Measurements from ENCODE around the gene UST.

The UST gene

GRCh38 chr6:148736774-148737412 lies 9.9 kb upstream of the UST start:
- Histone ChIP-seq H3K27me3 (ENCODE audit: control insufficient read depth, low read length) (peaks cover 6% of the 10 kb centered on the region; the same call in 1 of the 2 replicates), H3K79me2 (ENCODE audit: control insufficient read depth, low read length) (no peaks in the 10 kb centered on the region), H3F3A (ENCODE audit: control insufficient read depth, insufficient read depth) (no peaks in the 10 kb centered on the region), H3K9me2 (replicated peaks; ENCODE audit: control insufficient read depth, low read length) (no peaks in the 10 kb centered on the region), H3K27ac (ENCODE audit: low read depth, low read length) (no peak overlapping the region), H3K36me3 (ENCODE audit: control insufficient read depth, low read length) (no peaks in the 10 kb centered on the region), H3K4me2 (ENCODE audit: low read length) (no peak overlapping the region), H3K4me1 (ENCODE audit: control insufficient read depth, low read length) (no peaks in the 10 kb centered on the region), H3K4me3 (ENCODE audit: low read length) (no peak overlapping the region), H4K20me1 (ENCODE audit: control insufficient read depth, insufficient read depth, low read depth, low read length) (no peaks in the 10 kb centered on the region), H3K9me3 (ENCODE audit: control insufficient read depth, insufficient read depth, low read length) (no peaks in the 10 kb centered on the region)
- TF ChIP-seq EZH2phosphoT487 (IDR thresholded peaks at IDR 0.05; ENCODE audit: borderline replicate concordance, low read length) (no peak), CTCF (IDR thresholded peaks at IDR 0.05; ENCODE audit: low read depth, low read length, poor library complexity, severe bottlenecking) (no peak)

- Histone ChIP-seq H3K9me3 (ENCODE audit: control insufficient read depth, insufficient read depth, low read length) (no peaks in the 10 kb centered on the region), H3K4me3 (ENCODE audit: low read length) (no peak overlapping the region)
- TF ChIP-seq CTCF (IDR thresholded peaks at IDR 0.05; ENCODE audit: low read depth, low read length, poor library complexity, severe bottlenecking) (no peak), EZH2phosphoT487 (IDR thresholded peaks at IDR 0.05; ENCODE audit: borderline replicate concordance, low read length) (no peak)
Measured at GRCh38 chr6:148737806-148738205, 9.0 kb upstream of the UST start.

GRCh38 chr6:148738946-148739821 lies 7.6 kb upstream of the UST start:
- TF ChIP-seq CTCF (IDR thresholded peaks at IDR 0.05; ENCODE audit: low read depth, low read length, poor library complexity, severe bottlenecking) (no peak), EZH2phosphoT487 (IDR thresholded peaks at IDR 0.05; ENCODE audit: borderline replicate concordance, low read length) (no peak)
- H3K27me3 ChIP-seq (ENCODE audit: control insufficient read depth, low read length) = peaks cover 17% of the 10 kb centered on the region; the same call in 1 of the 2 replicates

More at GRCh38 chr6:148737806-148738205, 9.0 kb upstream of the UST start:
- H3K79me2 ChIP-seq (ENCODE audit: control insufficient read depth, low read length) = no peaks in the 10 kb centered on the region
- H3K27me3 ChIP-seq (ENCODE audit: control insufficient read depth, low read length) = peaks cover 14% of the 10 kb centered on the region; the same call in 1 of the 2 replicates
- H3K9me2 ChIP-seq (replicated peaks; ENCODE audit: control insufficient read depth, low read length) = no peaks in the 10 kb centered on the region
- no peaks in the 10 kb centered on the region for H3F3A ChIP-seq (ENCODE audit: control insufficient read depth, insufficient read depth)
- no peak overlapping the region for H3K27ac ChIP-seq (ENCODE audit: low read depth, low read length)
- no peaks in the 10 kb centered on the region for H3K36me3 ChIP-seq (ENCODE audit: control insufficient read depth, low read length)
- no peak overlapping the region for H3K4me2 ChIP-seq (ENCODE audit: low read length)
- no peaks in the 10 kb centered on the region for H3K4me1 ChIP-seq (ENCODE audit: control insufficient read depth, low read length)
- H4K20me1 ChIP-seq (ENCODE audit: control insufficient read depth, insufficient read depth, low read depth, low read length) = no peaks in the 10 kb centered on the region

More at GRCh38 chr6:148738946-148739821, 7.6 kb upstream of the UST start:
- no peaks in the 10 kb centered on the region for H4K20me1 ChIP-seq (ENCODE audit: control insufficient read depth, insufficient read depth, low read depth, low read length)
- H3K9me3 ChIP-seq (ENCODE audit: control insufficient read depth, insufficient read depth, low read length) = no peaks in the 10 kb centered on the region
- no peaks in the 10 kb centered on the region for H3K9me2 ChIP-seq (replicated peaks; ENCODE audit: control insufficient read depth, low read length)
- no peak overlapping the region for H3K4me3 ChIP-seq (ENCODE audit: low read length)
- H3K79me2 ChIP-seq (ENCODE audit: control insufficient read depth, low read length) = no peaks in the 10 kb centered on the region
- no peaks in the 10 kb centered on the region for H3K36me3 ChIP-seq (ENCODE audit: control insufficient read depth, low read length)
- no peaks in the 10 kb centered on the region for H3K4me1 ChIP-seq (ENCODE audit: control insufficient read depth, low read length)
- H3K27ac ChIP-seq (ENCODE audit: low read depth, low read length) = no peak overlapping the region
- H3K4me2 ChIP-seq (ENCODE audit: low read length) = no peak overlapping the region
- H3F3A ChIP-seq (ENCODE audit: control insufficient read depth, insufficient read depth) = no peaks in the 10 kb centered on the region
